ENCODE data around the gene CUL5. TPM values are rescaled to one million over a fixed set of nuclear protein-coding genes. Genes with fewer than 3 reads are reported as not detected.

The CUL5 gene
- total and polyA plus RNA-seq, 2 experiments from 2014 or later, result 26.0 to 40.9 TPM

DNA sequence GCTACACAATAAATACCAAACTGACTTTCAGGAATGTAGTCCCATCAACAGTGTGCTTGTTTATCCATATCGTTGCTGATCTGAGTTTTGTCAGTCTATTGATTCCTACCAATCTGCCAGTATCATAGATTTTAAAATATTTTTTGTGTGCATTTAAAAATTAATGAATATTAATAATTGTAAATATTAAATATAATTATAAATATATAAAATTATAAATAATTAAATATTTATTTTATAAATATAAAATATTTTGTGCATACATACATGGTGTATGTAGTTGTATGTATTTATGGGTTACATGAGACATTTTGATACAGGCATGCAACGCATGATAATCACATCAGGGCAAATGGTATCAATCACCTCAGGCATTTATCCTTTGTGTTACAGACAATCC, 53.6 kb downstream of the CUL5 start:
- H3K27ac Mint-ChIP-seq, result no peak overlapping the region
- Histone ChIP-seq H3F3A (replicated peaks; ENCODE audit: low read depth) (no peaks in the 10 kb centered on the region), H3K4me1 (ENCODE audit: insufficient read depth) (no peaks in the 10 kb centered on the region), H3K4me3 (no peak overlapping the region), H4K20me1 (replicated peaks; ENCODE audit: insufficient read depth) (no peaks in the 10 kb centered on the region; the same call in 1 of the 2 replicates), H3K9me2 (ENCODE audit: insufficient read depth) (no peaks in the 10 kb centered on the region), H3K27me3 (ENCODE audit: insufficient read depth) (no peaks in the 10 kb centered on the region), H3K36me3 (ENCODE audit: insufficient read depth) (peaks cover 8% of the 10 kb centered on the region; the same call in 1 of the 2 replicates), H2AFZ (no peak overlapping the region), H3K79me2 (replicated peaks; ENCODE audit: insufficient read depth) (peaks cover 3% of the 10 kb centered on the region; the same call in 1 of the 2 replicates), H3K4me2 (no peak overlapping the region), H3K27ac (ENCODE audit: low read depth) (no peak overlapping the region)
- H3K9me3 Mint-ChIP-seq, result no peaks in the 10 kb centered on the region
- DNase-seq (ENCODE audit: low spot score) (no peak), ATAC-seq (no peak)
- TF ChIP-seq, protein P1, sequence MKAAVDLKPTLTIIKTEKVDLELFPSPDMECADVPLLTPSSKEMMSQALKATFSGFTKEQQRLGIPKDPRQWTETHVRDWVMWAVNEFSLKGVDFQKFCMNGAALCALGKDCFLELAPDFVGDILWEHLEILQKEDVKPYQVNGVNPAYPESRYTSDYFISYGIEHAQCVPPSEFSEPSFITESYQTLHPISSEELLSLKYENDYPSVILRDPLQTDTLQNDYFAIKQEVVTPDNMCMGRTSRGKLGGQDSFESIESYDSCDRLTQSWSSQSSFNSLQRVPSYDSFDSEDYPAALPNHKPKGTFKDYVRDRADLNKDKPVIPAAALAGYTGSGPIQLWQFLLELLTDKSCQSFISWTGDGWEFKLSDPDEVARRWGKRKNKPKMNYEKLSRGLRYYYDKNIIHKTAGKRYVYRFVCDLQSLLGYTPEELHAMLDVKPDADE (IDR thresholded peaks at IDR 0.05), result no peak
- TF ChIP-seq JUNB (IDR thresholded peaks at IDR 0.05; ENCODE audit: unreplicated experiment) (no peak), NANOG (IDR thresholded peaks at IDR 0.05; ENCODE audit: borderline replicate concordance) (no peak), EZH2 (IDR thresholded peaks at IDR 0.05; ENCODE audit: low read depth, unreplicated experiment) (no peak), ZNF331 (CRISPR knock-in tag; IDR thresholded peaks at IDR 0.05; ENCODE audit: low read depth) (no peak), ZNF114 (CRISPR knock-in tag; IDR thresholded peaks at IDR 0.05) (no peak), STAT1 (IDR thresholded peaks at IDR 0.05; ENCODE audit: unreplicated experiment) (no peak), CREB1 (CRISPR knock-in tag; IDR thresholded peaks at IDR 0.05; ENCODE audit: low read depth) (no peak), EZH2phosphoT487 (IDR thresholded peaks at IDR 0.05; ENCODE audit: unreplicated experiment) (no peak), POLR2AphosphoS5 (IDR thresholded peaks at IDR 0.05; ENCODE audit: low read depth) (no peak)
- TF ChIP-seq, protein P2, sequence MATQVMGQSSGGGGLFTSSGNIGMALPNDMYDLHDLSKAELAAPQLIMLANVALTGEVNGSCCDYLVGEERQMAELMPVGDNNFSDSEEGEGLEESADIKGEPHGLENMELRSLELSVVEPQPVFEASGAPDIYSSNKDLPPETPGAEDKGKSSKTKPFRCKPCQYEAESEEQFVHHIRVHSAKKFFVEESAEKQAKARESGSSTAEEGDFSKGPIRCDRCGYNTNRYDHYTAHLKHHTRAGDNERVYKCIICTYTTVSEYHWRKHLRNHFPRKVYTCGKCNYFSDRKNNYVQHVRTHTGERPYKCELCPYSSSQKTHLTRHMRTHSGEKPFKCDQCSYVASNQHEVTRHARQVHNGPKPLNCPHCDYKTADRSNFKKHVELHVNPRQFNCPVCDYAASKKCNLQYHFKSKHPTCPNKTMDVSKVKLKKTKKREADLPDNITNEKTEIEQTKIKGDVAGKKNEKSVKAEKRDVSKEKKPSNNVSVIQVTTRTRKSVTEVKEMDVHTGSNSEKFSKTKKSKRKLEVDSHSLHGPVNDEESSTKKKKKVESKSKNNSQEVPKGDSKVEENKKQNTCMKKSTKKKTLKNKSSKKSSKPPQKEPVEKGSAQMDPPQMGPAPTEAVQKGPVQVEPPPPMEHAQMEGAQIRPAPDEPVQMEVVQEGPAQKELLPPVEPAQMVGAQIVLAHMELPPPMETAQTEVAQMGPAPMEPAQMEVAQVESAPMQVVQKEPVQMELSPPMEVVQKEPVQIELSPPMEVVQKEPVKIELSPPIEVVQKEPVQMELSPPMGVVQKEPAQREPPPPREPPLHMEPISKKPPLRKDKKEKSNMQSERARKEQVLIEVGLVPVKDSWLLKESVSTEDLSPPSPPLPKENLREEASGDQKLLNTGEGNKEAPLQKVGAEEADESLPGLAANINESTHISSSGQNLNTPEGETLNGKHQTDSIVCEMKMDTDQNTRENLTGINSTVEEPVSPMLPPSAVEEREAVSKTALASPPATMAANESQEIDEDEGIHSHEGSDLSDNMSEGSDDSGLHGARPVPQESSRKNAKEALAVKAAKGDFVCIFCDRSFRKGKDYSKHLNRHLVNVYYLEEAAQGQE (IDR thresholded peaks at IDR 0.05; ENCODE audit: unreplicated experiment), result no peak
- TF ChIP-seq, protein P3, sequence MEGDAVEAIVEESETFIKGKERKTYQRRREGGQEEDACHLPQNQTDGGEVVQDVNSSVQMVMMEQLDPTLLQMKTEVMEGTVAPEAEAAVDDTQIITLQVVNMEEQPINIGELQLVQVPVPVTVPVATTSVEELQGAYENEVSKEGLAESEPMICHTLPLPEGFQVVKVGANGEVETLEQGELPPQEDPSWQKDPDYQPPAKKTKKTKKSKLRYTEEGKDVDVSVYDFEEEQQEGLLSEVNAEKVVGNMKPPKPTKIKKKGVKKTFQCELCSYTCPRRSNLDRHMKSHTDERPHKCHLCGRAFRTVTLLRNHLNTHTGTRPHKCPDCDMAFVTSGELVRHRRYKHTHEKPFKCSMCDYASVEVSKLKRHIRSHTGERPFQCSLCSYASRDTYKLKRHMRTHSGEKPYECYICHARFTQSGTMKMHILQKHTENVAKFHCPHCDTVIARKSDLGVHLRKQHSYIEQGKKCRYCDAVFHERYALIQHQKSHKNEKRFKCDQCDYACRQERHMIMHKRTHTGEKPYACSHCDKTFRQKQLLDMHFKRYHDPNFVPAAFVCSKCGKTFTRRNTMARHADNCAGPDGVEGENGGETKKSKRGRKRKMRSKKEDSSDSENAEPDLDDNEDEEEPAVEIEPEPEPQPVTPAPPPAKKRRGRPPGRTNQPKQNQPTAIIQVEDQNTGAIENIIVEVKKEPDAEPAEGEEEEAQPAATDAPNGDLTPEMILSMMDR (conservative IDR thresholded peaks at IDR 0.05; ENCODE audit: low read depth in 2 of 2), result no peak
- TF ChIP-seq, protein P4, sequence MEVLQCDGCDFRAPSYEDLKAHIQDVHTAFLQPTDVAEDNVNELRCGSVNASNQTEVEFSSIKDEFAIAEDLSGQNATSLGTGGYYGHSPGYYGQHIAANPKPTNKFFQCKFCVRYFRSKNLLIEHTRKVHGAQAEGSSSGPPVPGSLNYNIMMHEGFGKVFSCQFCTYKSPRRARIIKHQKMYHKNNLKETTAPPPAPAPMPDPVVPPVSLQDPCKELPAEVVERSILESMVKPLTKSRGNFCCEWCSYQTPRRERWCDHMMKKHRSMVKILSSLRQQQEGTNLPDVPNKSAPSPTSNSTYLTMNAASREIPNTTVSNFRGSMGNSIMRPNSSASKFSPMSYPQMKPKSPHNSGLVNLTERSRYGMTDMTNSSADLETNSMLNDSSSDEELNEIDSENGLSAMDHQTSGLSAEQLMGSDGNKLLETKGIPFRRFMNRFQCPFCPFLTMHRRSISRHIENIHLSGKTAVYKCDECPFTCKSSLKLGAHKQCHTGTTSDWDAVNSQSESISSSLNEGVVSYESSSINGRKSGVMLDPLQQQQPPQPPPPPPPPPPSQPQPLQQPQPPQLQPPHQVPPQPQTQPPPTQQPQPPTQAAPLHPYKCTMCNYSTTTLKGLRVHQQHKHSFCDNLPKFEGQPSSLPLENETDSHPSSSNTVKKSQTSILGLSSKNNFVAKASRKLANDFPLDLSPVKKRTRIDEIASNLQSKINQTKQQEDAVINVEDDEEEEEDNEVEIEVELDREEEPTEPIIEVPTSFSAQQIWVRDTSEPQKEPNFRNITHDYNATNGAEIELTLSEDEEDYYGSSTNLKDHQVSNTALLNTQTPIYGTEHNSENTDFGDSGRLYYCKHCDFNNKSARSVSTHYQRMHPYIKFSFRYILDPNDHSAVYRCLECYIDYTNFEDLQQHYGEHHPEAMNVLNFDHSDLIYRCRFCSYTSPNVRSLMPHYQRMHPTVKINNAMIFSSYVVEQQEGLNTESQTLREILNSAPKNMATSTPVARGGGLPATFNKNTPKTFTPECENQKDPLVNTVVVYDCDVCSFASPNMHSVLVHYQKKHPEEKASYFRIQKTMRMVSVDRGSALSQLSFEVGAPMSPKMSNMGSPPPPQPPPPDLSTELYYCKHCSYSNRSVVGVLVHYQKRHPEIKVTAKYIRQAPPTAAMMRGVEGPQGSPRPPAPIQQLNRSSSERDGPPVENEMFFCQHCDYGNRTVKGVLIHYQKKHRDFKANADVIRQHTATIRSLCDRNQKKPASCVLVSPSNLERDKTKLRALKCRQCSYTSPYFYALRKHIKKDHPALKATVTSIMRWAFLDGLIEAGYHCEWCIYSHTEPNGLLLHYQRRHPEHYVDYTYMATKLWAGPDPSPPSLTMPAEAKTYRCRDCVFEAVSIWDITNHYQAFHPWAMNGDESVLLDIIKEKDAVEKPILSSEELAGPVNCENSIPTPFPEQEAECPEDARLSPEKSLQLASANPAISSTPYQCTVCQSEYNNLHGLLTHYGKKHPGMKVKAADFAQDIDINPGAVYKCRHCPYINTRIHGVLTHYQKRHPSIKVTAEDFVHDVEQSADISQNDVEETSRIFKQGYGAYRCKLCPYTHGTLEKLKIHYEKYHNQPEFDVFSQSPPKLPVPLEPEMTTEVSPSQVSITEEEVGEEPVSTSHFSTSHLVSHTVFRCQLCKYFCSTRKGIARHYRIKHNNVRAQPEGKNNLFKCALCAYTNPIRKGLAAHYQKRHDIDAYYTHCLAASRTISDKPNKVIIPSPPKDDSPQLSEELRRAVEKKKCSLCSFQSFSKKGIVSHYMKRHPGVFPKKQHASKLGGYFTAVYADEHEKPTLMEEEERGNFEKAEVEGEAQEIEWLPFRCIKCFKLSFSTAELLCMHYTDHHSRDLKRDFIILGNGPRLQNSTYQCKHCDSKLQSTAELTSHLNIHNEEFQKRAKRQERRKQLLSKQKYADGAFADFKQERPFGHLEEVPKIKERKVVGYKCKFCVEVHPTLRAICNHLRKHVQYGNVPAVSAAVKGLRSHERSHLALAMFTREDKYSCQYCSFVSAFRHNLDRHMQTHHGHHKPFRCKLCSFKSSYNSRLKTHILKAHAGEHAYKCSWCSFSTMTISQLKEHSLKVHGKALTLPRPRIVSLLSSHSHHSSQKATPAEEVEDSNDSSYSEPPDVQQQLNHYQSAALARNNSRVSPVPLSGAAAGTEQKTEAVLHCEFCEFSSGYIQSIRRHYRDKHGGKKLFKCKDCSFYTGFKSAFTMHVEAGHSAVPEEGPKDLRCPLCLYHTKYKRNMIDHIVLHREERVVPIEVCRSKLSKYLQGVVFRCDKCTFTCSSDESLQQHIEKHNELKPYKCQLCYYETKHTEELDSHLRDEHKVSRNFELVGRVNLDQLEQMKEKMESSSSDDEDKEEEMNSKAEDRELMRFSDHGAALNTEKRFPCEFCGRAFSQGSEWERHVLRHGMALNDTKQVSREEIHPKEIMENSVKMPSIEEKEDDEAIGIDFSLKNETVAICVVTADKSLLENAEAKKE (CRISPR knock-in tag; IDR thresholded peaks at IDR 0.05), result no peak
- H3K36me3 Mint-ChIP-seq (ENCODE audit: low read depth), result peaks cover 41% of the 10 kb centered on the region
- H3K4me3 Mint-ChIP-seq, result no peak overlapping the region
- peaks cover 2% of the 10 kb centered on the region for H3K27me3 Mint-ChIP-seq (ENCODE audit: insufficient read depth, low read depth, poor library complexity)
- H3K4me1 Mint-ChIP-seq, result no peaks in the 10 kb centered on the region
